H1 (cell line): ENCODE data around the gene METRN. TPM values are rescaled to one million over a fixed set of nuclear protein-coding genes. Genes with fewer than 3 reads are reported as not detected.

Experiments used
- CTCF ChIA-PET: fragments of 300-600 bp; sonication (Branson Sonifier 250); formaldehyde crosslinking; loops from one replicate; lab custom pipeline; 2021; ENCODE audit not compliant: partially characterized antibody; lab: Charles Lee
- POLR2A ChIA-PET: fragments of 300-600 bp; sonication (Branson Sonifier 250); formaldehyde crosslinking; loops from one replicate; lab custom pipeline; 2021; ENCODE audit warnings: inconsistent platforms; ENCODE audit not compliant: partially characterized antibody; lab: Charles Lee
- DNase-seq, 2 experiments: peaks; one replicate each; pipeline versions ENCODE4 v3.0.0 to v3.0.0-alpha.2; 2010 to 2022; ENCODE audit warnings: low spot score in 2 of 2, low read depth in 1 of 2, mixed read lengths in 1 of 2
- FAIRE-seq: peaks from 2 replicates; lab custom pipeline; 2011; peaks lifted over from hg19 to GRCh38; lab: Jason Lieb, UNC
- H2AFZ ChIP-seq: 2 replicates; pipeline ENCODE4 v1.8.1; 2012; ENCODE audit warnings: low read length, inconsistent platforms
- H2AK5ac ChIP-seq: 2 replicates; pipeline ENCODE4 v1.6.1; 2013; ENCODE audit warnings: low read depth, low read length
- H2BK120ac ChIP-seq: replicated peaks from 2 replicates; pipeline ENCODE3; 2013; ENCODE audit warnings: low read depth, low read length, inconsistent platforms
- H2BK12ac ChIP-seq: 2 replicates; pipeline ENCODE4 v1.6.1; 2013; ENCODE audit warnings: low read depth, low read length
- H2BK15ac ChIP-seq: 2 replicates; pipeline ENCODE4 v1.6.1; 2013; ENCODE audit warnings: low read length
- H2BK20ac ChIP-seq: 2 replicates; pipeline ENCODE4 v1.6.1; 2013; ENCODE audit warnings: low read length
- H2BK5ac ChIP-seq: 2 replicates; pipeline ENCODE4 v1.6.1; 2013; ENCODE audit warnings: low read depth, low read length
- H3K14ac ChIP-seq: 2 replicates; pipeline ENCODE4 v1.6.1; 2013; ENCODE audit warnings: inconsistent platforms; ENCODE audit not compliant: insufficient read length
- H3K18ac ChIP-seq: 2 replicates; pipeline ENCODE4 v1.6.1; 2013; ENCODE audit warnings: low read length; ENCODE audit errors: extremely low read depth
- H3K23ac ChIP-seq: 2 replicates; pipeline ENCODE4 v1.6.1; 2013; ENCODE audit warnings: inconsistent platforms; ENCODE audit not compliant: insufficient read length
- H3K23me2 ChIP-seq: 2 replicates; pipeline ENCODE4 v1.6.1; 2013; ENCODE audit warnings: low read depth, low read length
- H3K27ac ChIP-seq: 2 replicates; pipeline ENCODE4 v1.6.1; 2011; ENCODE audit warnings: low read depth, low read length, inconsistent platforms
- H3K27me3 ChIP-seq, 4 experiments: replicated peaks in 1 of 4; 1 replicate in 1 of 4; 2 replicates in 3 of 4; pipeline versions ENCODE4 v1.6.1 to v1.8.1; 2011 to 2013; ENCODE audit warnings: low read length in 3 of 4, mild to moderate bottlenecking in 3 of 4, inconsistent platforms in 2 of 4, mixed read lengths in 2 of 4, moderate library complexity in 1 of 4; ENCODE audit not compliant: control insufficient read depth in 3 of 4, insufficient read depth in 3 of 4; ENCODE audit errors: extremely low read depth in 1 of 4
- H3K36me3 ChIP-seq, 4 experiments: 2 replicates each; pipeline versions ENCODE4 v1.6.1 to v1.8.1; 2011 to 2013; ENCODE audit warnings: mild to moderate bottlenecking in 4 of 4, low read length in 3 of 4, moderate library complexity in 2 of 4, control low read depth in 1 of 4, inconsistent platforms in 1 of 4; ENCODE audit not compliant: insufficient read depth in 4 of 4, control insufficient read depth in 2 of 4
- H3K4ac ChIP-seq: replicated peaks from 2 replicates; pipeline ENCODE3; 2013; ENCODE audit warnings: low read length, low read depth, mixed read lengths, inconsistent platforms; ENCODE audit not compliant: insufficient read length
- H3K4me1 ChIP-seq, 4 experiments: replicated peaks in 1 of 4; 1 replicate in 1 of 4; 2 replicates in 3 of 4; pipeline versions ENCODE4 v1.6.1 to v1.8.1; 2011 to 2013; ENCODE audit warnings: low read length in 3 of 4, inconsistent platforms in 2 of 4, mixed read lengths in 1 of 4; ENCODE audit not compliant: insufficient read depth in 4 of 4, control insufficient read depth in 3 of 4
- H3K4me2 ChIP-seq, 2 experiments: 2 replicates each; pipeline versions ENCODE4 v1.6.1 to v1.8.1; 2011 to 2013; ENCODE audit warnings: low read depth in 2 of 2, low read length in 2 of 2, control low read depth in 1 of 2, inconsistent platforms in 1 of 2, mild to moderate bottlenecking in 1 of 2; ENCODE audit not compliant: insufficient read depth in 1 of 2
- H3K4me3 ChIP-seq, 4 experiments: fragments of 200-600, 300-600 bp in 1 of 4; sonication (generic), shearing (Covaris generic), sonication (Bioruptor Twin) in 1 of 4; 2 replicates each; pipeline versions ENCODE4 v1.5.1 to v1.8.1; 2011 to 2016; ENCODE audit warnings: low read length in 4 of 4, low read depth in 3 of 4, control low read depth in 2 of 4, inconsistent platforms in 2 of 4, mild to moderate bottlenecking in 2 of 4, mixed read lengths in 1 of 4, moderate library complexity in 1 of 4; ENCODE audit not compliant: insufficient read depth in 2 of 4; ENCODE audit errors: extremely low read depth in 1 of 4
- H3K56ac ChIP-seq: replicated peaks from 2 replicates; pipeline ENCODE3; 2013; ENCODE audit warnings: low read depth, mild to moderate bottlenecking, mixed read lengths, low read length, inconsistent platforms; ENCODE audit not compliant: insufficient read length
- H3K79me1 ChIP-seq: 2 replicates; pipeline ENCODE4 v1.6.1; 2013; ENCODE audit warnings: low read depth, low read length, control low read depth
- H3K79me2 ChIP-seq, 2 experiments: 2 replicates each; pipeline versions ENCODE4 v1.6.1 to v1.8.1; 2012 to 2013; ENCODE audit warnings: low read length in 2 of 2, mild to moderate bottlenecking in 2 of 2, inconsistent platforms in 1 of 2; ENCODE audit not compliant: insufficient read depth in 2 of 2, control insufficient read depth in 1 of 2
- H3K9ac ChIP-seq, 4 experiments: replicated peaks in 1 of 4; 1 replicate in 1 of 4; 2 replicates in 3 of 4; pipeline versions ENCODE4 v1.6.1 to v1.8.1; 2011 to 2013; ENCODE audit warnings: low read depth in 3 of 4, low read length in 3 of 4, control low read depth in 2 of 4, mild to moderate bottlenecking in 2 of 4, moderate library complexity in 2 of 4, inconsistent platforms in 1 of 4; ENCODE audit errors: extremely low read depth in 1 of 4
- H3K9me3 ChIP-seq, 2 experiments: 2 replicates each; pipeline versions ENCODE4 v1.6.1 to v1.8.1; 2012 to 2013; ENCODE audit warnings: mild to moderate bottlenecking in 2 of 2, moderate library complexity in 2 of 2, control low read depth in 1 of 2, inconsistent platforms in 1 of 2, low read depth in 1 of 2, low read length in 1 of 2, mixed read lengths in 1 of 2; ENCODE audit not compliant: insufficient read depth in 2 of 2
- H4K20me1 ChIP-seq, 2 experiments: replicated peaks in 1 of 2; 2 replicates each; pipeline versions ENCODE3 to v1.8.1; 2011 to 2013; ENCODE audit warnings: inconsistent platforms in 2 of 2, low read length in 2 of 2, mild to moderate bottlenecking in 1 of 2; ENCODE audit not compliant: insufficient read depth in 2 of 2, control insufficient read depth in 1 of 2
- H4K5ac ChIP-seq: 2 replicates; pipeline ENCODE4 v1.6.1; 2013; ENCODE audit warnings: low read length, low read depth, mixed read lengths, inconsistent platforms; ENCODE audit not compliant: insufficient read length
- H4K8ac ChIP-seq: 2 replicates; pipeline ENCODE4 v1.8.0; 2013; ENCODE audit warnings: mild to moderate bottlenecking, moderate library complexity, low read length, inconsistent platforms; ENCODE audit not compliant: insufficient read depth; ENCODE audit errors: extremely low read depth
- H4K91ac ChIP-seq: replicated peaks from 2 replicates; pipeline ENCODE3; 2013; ENCODE audit warnings: low read length, mixed read lengths, inconsistent platforms; ENCODE audit not compliant: insufficient read length
- BRCA1 ChIP-seq: IDR thresholded peaks from 2 replicates; pipeline ENCODE4 v1.6.1; 2012; ENCODE audit warnings: low read depth, low read length, improper control_type of control experiment
- FOSL1 ChIP-seq: IDR thresholded peaks from 2 replicates; pipeline ENCODE4 v1.6.1; 2011; ENCODE audit warnings: mild to moderate bottlenecking, low read depth, low read length, moderate library complexity; ENCODE audit not compliant: insufficient read depth
- KDM4A ChIP-seq: IDR thresholded peaks from one replicate; pipeline ENCODE4 v1.7.1; 2012; ENCODE audit warnings: low read depth, mild to moderate bottlenecking, moderate library complexity, low read length, inconsistent platforms; ENCODE audit not compliant: severe bottlenecking
- KDM5A ChIP-seq: fragments of 200-600 bp; IDR thresholded peaks from 2 replicates; pipeline ENCODE4 v1.7.1; 2012; ENCODE audit warnings: mild to moderate bottlenecking, low read length, inconsistent platforms, mixed read lengths
- MAFK ChIP-seq: IDR thresholded peaks from 2 replicates; pipeline ENCODE4 v1.6.1; 2012; ENCODE audit warnings: low read depth, mild to moderate bottlenecking, improper control_type of control experiment, low read length
- NANOG ChIP-seq: IDR thresholded peaks from 2 replicates; pipeline ENCODE4 v1.6.1; 2011; ENCODE audit warnings: low read length, low read depth, mild to moderate bottlenecking, inconsistent platforms; ENCODE audit not compliant: insufficient read depth, poor library complexity, severe bottlenecking
- POLR2A ChIP-seq, 2 experiments: IDR thresholded peaks; 1 replicate in 1 of 2; 2 replicates in 1 of 2; pipeline ENCODE4 v1.6.1; 2011; ENCODE audit warnings: low read depth in 2 of 2, low read length in 2 of 2, mild to moderate bottlenecking in 2 of 2; ENCODE audit errors: control extremely low read depth in 1 of 2
- RBBP5 ChIP-seq: IDR thresholded peaks from 2 replicates; pipeline ENCODE4 v1.7.1; 2012; ENCODE audit warnings: low read depth, mild to moderate bottlenecking, inconsistent platforms, low read length, moderate library complexity, borderline replicate concordance
- SIX5 ChIP-seq: IDR thresholded peaks from 2 replicates; pipeline ENCODE4 v1.6.1; 2011; ENCODE audit warnings: mild to moderate bottlenecking, low read depth, low read length
- SP1 ChIP-seq: IDR thresholded peaks from 2 replicates; pipeline ENCODE4 v1.6.1; 2011; ENCODE audit warnings: low read depth, low read length
- TAF1 ChIP-seq: IDR thresholded peaks from 2 replicates; pipeline ENCODE4 v1.6.1; 2011; ENCODE audit warnings: mild to moderate bottlenecking, low read depth, low read length
- WGBS, 2 experiments: shearing (Covaris generic) in 1 of 2; methylation state at CpG; one replicate each; pipeline versions ENCODE4 v1.1.6 to v1.1.7; 2013 to 2015; ENCODE audit warnings: low lambda C conversion rate in 2 of 2, mixed read lengths in 2 of 2, inconsistent platforms in 1 of 2, low coverage in 1 of 2, missing lambda C conversion rate in 1 of 2; ENCODE audit not compliant: insufficient replicate concordance in 2 of 2, insufficient coverage in 1 of 2, insufficient read length in 1 of 2; ENCODE audit errors: extremely low coverage in 1 of 2, missing lambda C conversion rate in 1 of 2; 5-methylcytosine and 5-hydroxymethylcytosine counted together
- polyA plus RNA-seq, 7 experiments: library from polyadenylated mRNA; depleted of rRNA in 3 of 7; stranded (reverse) in 5 of 7; unstranded in 2 of 7; fragments of >200 nt in 5 of 7; fragments of 200-250 nt in 2 of 7; gene quantifications; 1 replicate in 5 of 7; 2 replicates in 1 of 7; 4 replicates in 1 of 7; pipeline versions ENCODE4 v1.2.1 to v1.2.3, GENCODE V29; 2011 to 2013; ENCODE audit warnings: missing spikeins in 2 of 7, mixed read lengths in 2 of 7
- total RNA-seq: library from RNA; stranded (reverse); fragmentation: NEBNext Ultra II Directional; extraction: Animal tissue kit (Norgen Biotek cat#: 25700); gene quantifications from 2 replicates; pipeline ENCODE4 v1.2.1, GENCODE V29; 2021
- TF ChIP-seq, protein P1 (sequence below): IDR thresholded peaks from 2 replicates; pipeline ENCODE4 v1.6.1; 2012; ENCODE audit warnings: low read length, inconsistent platforms

Gene METRN
- total and polyA plus RNA-seq, 2 of the 8 experiments (the other 6 are each of a cell fraction or from before 2014, with no cell fraction given), result 18.7 to 25.8 TPM

DNA sequence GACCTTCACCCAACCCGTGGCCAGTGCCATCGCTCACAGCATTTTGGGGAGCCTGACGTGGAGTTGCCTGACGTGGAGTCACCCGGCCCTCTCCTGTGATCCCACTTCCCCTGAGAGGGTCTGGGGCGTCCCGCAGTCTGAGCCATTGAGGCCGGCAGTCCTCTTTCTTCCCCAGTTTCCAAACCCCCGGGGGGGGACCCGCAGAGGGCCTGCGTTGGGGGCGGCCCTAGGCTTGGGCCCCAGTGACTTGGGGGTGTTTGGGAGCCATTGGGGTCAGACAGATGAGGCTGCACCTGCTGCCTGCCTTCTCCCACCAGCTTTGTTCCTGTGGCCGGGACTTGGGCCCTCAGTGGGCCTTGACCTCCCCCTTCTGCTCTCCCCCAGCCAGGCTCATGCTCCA is 45.3 kb upstream of the METRN start:
- H3K9ac ChIP-seq, result no peak overlapping the region
- no peak for FAIRE-seq
- no peak for TF ChIP-seq KDM5A
- TF ChIP-seq MAFK, result no peak
- TF ChIP-seq SP1, result no peak
- no peak for TF ChIP-seq NANOG
- TF ChIP-seq POLR2A (IDR thresholded peaks at IDR 0.05; ENCODE audit: control extremely low read depth in 1 of 2, low read depth in 2 of 2, low read length in 2 of 2), result no peak
- TF ChIP-seq FOSL1, result no peak
- no peak for TF ChIP-seq SIX5
- no peak for TF ChIP-seq BRCA1
- no peak for TF ChIP-seq TAF1
- TF ChIP-seq KDM4A, result no peak
- TF ChIP-seq RBBP5, result no peak
- TF ChIP-seq, protein P1, sequence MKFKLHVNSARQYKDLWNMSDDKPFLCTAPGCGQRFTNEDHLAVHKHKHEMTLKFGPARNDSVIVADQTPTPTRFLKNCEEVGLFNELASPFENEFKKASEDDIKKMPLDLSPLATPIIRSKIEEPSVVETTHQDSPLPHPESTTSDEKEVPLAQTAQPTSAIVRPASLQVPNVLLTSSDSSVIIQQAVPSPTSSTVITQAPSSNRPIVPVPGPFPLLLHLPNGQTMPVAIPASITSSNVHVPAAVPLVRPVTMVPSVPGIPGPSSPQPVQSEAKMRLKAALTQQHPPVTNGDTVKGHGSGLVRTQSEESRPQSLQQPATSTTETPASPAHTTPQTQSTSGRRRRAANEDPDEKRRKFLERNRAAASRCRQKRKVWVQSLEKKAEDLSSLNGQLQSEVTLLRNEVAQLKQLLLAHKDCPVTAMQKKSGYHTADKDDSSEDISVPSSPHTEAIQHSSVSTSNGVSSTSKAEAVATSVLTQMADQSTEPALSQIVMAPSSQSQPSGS, result no peak

More for the DNA sequence above, 45.3 kb upstream of the METRN start:
- 83% methylated on average over 10 of the region's 13 CpGs; no CpG with 5 or more reads in 1 of the 2 experiments for WGBS, 2 experiments
- POLR2A ChIA-PET, result interaction anchor here (17.4 kb wide), 1 partner anchor 9 kb away, joined by 214 read pairs; the partner anchor contains the start of genes JMJD8, RHBDL1 and STUB1
- Histone ChIP-seq H2BK120ac (no peak overlapping the region), H3K79me1 (peaks cover 13% of the 10 kb centered on the region), H2BK5ac (no peak overlapping the region), H4K5ac (no peak overlapping the region), H3K36me3 (peaks cover 14 to 44% (median 33%) of the 10 kb centered on the region in 4 experiments), H3K9me3 (no peaks in the 10 kb centered on the region), H3K4me3 (no peak overlapping the region), H3K14ac (no peak overlapping the region), H3K56ac (no peak overlapping the region), H4K20me1 (peaks cover 5 to 30% of the 10 kb centered on the region in 2 experiments), H2AK5ac (no peak overlapping the region), H3K27ac (no peak overlapping the region), H3K4me1 (peaks cover 0 to 10% (median 8%) of the 10 kb centered on the region in 4 experiments; a peak in 6 of 7 replicates), H3K23me2 (peaks cover 5% of the 10 kb centered on the region; the same call in 1 of the 2 replicates), H3K79me2 (peaks cover 0 to 13% of the 10 kb centered on the region in 2 experiments; a peak in 1 of 4 replicates), H3K4ac (no peak overlapping the region), H2BK20ac (no peak overlapping the region), H2BK12ac (no peak overlapping the region), H3K27me3 (no peaks in the 10 kb centered on the region), H2AFZ (no peak overlapping the region), H3K23ac (no peak overlapping the region), H2BK15ac (no peak overlapping the region), H3K4me2 (peak overlapping the region in 1 of 2 experiments; percentile 46; a peak in 1 of 4 replicates), H4K91ac (no peak overlapping the region), H3K18ac (no peak overlapping the region), H4K8ac (no peak overlapping the region)
- DNase-seq, result no peak
- CTCF ChIA-PET, result interaction anchor here (1.3 to 12.0 kb wide), 3 partner anchors 18 to 144 kb away, joined by 3 to 104 read pairs (median 75); partner anchors contain the start of genes WDR24 and WDR90
